Measurements from ENCODE around the gene BEGAIN.

Gene BEGAIN

GRCh38 chr14:100599981-100600380, 12.8 kb upstream of the BEGAIN start:
- DNase-seq, result no peak

- DNase-seq, result no peak
Observed at GRCh38 chr14:100594625-100594951, 7.4 kb upstream of the BEGAIN start.

- DNase-seq, result no peak
Observed at GRCh38 chr14:100593751-100594624, 6.8 kb upstream of the BEGAIN start.

GRCh38 chr14:100592972-100593371, 5.8 kb upstream of the BEGAIN start:
- DNase-seq, result no peak

- DNase-seq, result no peak
Observed at GRCh38 chr14:100592461-100592891, 5.3 kb upstream of the BEGAIN start.

GRCh38 chr14:100591453-100592371, 4.5 kb upstream of the BEGAIN start:
- DNase-seq, result no peak

GRCh38 chr14:100590726-100591452, 3.7 kb upstream of the BEGAIN start:
- DNase-seq, result no peak

- DNase-seq, result no peak
Observed at GRCh38 chr14:100589760-100590469, 2.7 kb upstream of the BEGAIN start.

GRCh38 chr14:100589071-100589759, 2.0 kb upstream of the BEGAIN start:
- no peak for DNase-seq

- no peak for DNase-seq
Observed at GRCh38 chr14:100588671-100589070, 1.5 kb upstream of the BEGAIN start.

- DNase-seq, result no peak
Observed at GRCh38 chr14:100587763-100588411, 670 bp upstream of the BEGAIN start.

- no peak for DNase-seq
Observed at GRCh38 chr14:100586403-100587085, 673 bp downstream of the BEGAIN start.

- DNase-seq, result no peak
Observed at GRCh38 chr14:100586153-100586402, 1.1 kb downstream of the BEGAIN start.

GRCh38 chr14:100585448-100586152, 1.6 kb downstream of the BEGAIN start:
- DNase-seq, result no peak

GRCh38 chr14:100584056-100585031, 2.9 kb downstream of the BEGAIN start:
- no peak for DNase-seq

- no peak for DNase-seq
Observed at GRCh38 chr14:100583245-100583644, 4.0 kb downstream of the BEGAIN start.

GRCh38 chr14:100582496-100583165, 4.6 kb downstream of the BEGAIN start:
- no peak for DNase-seq

All from NCI-H2029 treated with DMSO at 0.1 percent for 48 hours (cell line).